UCSD-AML1 (cell line): Measurements from ENCODE around the gene GDA.

Experiments used
- DNase-seq: peaks from one replicate; lab custom pipeline; 2025; ENCODE audit not compliant: unreplicated experiment; lab: John Stamatoyannopoulos, UW

The GDA gene

DNA sequence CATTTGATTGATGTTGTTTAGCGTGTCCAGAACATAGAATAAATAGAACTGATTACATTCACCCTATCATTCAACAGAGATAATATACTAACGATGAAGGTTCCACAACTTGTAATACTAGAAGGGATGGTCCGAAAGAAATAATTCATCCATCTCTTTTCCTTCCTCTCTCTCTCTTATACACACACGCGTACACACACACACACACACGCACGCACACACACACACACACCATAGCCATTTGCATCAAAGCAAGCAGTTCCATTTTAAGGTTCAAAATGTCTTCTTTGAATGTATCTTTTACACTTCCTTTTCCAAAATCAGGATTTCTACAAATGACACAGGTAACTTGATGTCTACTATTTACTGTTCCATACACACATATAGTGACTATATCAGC, 887 bp downstream of the GDA start:
- DNase-seq: no peak

DNA sequence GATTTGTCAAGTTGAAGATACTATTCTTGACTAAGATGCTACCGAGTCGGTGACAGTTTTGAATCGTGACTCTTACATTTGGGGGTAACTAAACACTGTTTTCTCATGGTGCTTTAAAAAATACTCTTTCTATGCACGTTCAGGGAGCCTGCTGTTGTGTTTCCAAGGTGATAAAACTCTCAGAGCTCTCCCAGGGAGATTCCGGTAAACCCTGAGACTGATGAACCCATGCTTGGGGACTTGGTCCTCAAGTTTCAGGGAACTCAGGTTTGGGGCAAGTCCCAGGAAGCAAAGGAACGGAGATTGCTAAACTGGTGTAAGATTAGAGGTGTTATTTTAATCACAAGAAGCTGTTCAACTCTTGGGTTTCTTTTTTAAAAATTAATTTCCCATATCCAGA, 1.4 kb downstream of the GDA start:
- DNase-seq: no peak

DNA sequence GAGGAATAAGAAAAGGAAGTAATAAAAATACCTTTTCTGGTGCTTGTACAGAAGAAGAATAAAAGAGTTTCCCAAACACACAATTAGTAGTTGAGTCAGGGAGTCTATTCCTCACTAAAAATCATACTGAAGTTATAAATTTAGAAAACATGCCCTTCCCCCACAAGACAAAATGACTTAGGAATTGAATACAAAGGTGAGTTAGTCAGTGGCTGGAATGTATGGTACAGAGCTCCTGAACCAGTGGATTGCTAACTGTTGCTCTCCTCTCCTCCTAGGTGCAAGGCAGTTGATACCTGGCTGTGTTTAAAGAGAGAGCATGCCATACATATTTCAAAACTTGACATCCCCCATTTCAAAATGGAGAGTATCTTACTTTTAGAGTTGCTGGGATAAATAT, 1.9 kb downstream of the GDA start:
- no peak for DNase-seq

DNA sequence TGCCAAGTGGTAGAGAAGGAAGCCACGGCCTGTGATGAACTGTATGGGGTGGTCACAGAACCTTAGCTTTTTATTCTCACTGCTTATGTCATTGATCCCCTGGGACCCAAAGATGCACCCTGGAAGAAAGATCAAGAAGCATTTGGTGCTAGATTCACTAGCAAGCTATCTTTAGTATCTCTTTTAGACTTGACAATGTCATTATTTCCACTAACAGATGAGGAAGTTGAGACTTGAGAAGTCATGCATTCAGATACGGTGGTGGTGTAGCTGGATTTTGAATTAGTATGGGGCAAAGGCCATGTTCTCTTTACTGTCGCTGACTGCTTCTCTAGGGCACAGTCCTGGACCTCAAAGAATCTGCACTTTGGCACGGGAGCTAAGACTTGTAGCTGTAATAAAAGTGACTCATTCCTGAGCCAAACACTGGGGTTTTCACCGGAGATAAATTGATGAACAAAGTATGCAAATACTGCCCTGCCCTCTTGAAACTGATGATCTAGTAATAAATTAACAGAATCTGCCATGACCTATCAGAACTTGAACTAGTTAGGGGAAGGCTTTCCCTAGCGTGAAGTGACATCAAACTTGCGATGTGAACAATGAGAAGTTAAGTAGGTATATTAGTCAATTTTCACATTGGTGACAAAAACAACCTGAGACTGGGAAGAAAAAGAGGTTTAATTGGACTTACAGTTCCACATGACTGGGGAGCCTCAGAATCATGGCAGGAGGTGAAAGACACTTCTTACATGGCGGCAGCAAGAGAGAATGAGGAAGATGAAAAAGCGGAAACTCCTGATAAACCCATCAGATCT, 5.4 kb downstream of the GDA start:
- no peak for DNase-seq

DNA sequence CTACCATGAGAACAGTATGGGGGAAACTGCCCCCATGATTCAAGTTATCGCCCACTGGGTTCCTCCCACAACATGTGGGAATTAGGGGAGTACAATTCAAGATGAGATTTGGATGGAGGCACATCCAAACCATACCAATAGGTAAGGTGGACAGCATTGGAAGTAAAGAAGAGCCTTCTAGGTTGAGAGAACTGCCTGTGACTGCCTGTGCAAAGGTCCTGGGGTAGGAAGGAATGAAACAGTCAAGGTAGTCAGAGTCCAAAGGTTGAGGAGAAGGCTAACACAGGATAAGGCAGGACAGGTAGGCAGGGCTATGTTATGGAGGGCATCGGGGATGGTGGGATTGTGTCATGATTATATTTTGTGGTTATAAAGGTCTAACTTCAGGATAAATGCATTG, 6.1 kb downstream of the GDA start:
- no peak for DNase-seq

DNA sequence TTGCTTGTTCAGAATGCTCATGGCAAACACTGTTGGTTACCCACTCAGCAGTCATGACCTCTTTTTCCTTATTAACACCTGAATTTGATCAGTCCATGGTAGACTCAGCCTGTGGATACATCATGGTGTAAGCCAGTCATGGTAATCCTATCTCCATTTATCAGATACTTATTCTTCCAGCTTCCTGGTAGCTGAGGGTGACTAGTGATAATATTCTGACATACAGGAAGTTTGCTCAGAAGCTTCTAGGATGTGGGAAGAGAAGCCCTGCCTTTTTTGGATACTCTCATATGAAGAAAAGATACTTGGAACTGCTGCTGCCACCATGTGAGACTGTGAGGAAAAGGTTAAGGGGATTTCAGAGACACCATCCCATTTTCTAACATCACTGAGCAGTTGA, 7.3 kb downstream of the GDA start:
- DNase-seq: no peak

DNA sequence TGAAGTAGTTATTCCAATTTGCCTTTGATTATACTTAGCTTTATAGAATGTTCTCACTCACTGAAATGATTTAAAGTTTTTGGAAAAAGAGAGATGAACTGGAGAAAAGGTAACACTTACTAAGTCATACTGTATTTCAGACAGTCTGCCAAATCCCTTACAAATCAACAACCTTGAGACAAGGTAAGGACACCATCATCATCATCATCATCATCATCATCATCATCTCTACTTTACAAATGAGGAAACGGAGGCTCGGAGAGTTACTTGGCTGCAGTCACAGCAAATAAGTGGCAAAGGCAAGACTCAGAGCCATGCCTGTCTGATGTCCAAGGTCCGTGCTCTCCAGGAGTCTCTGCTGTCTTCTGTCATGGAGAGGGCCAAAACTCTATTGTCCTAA, 9.4 kb downstream of the GDA start:
- DNase-seq: no peak

DNA sequence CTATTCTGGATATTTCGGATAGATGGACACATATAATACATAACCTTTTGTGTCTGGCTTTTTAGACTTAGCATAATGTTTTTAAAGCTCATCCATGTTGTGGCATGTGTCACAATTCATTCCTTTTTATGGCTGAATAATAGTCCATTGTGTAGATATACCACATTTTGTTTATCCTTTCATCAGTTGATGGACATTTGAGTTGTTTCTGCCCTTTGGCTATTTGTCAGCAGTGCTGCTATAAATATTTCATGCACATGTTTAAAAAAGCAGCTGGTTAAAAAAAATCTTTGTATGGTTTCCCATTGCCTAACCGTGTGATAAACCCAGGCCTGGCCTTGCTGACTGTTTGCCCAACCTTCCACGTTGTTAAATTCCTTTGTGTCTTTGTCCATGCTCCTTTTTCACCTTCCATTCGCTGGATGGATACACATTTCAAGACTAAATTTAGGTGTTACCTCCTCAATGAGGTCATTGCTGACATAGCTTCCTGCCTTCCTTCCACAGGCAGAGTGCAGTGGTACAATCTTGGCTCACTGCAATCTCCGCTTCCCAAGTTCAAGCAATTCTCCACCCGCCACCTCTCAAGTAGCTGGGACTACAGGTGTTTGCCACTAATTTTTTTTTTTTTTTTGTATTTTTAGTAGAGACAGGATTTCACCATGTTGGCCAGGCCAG, 11.3 kb downstream of the GDA start:
- DNase-seq: no peak

DNA sequence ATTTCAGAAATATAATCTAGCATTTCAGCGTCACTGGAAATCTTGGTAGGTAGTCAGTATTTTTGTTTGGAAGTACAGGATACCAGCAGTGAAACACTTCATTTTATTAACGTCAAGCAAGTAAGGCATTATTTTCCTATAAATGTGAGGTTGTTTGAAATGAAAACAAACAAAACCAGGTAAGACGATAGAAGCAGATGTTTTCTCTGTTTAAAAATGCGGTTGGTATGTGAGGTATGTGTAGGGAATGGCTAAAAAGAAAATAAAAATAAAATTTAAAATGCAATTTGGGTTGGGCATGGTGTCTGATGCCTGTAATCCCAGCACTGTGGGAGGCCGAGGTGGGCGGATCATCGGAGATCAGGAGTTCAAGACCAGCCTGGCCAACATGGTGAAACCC, 16.1 kb downstream of the GDA start:
- DNase-seq: no peak

DNA sequence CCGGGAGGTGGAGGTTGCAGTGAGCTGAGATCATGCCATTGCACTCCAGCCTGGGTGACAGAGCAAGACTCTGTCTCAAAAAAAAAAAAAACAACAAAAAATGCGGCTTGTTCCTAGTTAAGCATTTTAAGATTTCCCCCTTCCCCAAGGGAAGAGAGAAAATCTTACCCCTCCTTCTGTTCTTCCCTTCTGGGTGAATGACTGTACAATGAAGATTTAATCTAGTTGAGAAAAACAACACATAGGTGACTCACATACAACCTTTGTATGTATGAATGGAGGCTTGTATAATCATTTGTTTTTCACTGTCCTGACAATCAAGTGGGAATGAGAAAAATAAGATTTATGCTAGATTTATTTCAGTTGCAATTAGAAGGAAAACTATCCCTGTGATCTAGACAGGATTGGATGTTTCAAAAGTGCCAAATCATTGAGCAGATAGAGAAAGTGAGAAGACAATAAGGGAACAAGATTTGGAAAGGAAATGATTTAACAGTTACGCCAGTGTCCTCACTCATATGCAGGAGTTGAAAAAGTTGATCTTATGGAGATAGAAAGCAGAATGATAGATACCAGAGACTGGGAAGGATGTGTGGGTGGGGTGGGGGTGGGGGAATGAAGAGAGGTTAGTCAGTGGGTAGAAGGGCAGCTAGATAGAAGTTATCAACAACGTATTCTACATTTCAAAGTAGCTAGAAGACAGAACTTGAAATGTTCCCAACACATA, 16.7 kb downstream of the GDA start:
- no peak for DNase-seq

DNA sequence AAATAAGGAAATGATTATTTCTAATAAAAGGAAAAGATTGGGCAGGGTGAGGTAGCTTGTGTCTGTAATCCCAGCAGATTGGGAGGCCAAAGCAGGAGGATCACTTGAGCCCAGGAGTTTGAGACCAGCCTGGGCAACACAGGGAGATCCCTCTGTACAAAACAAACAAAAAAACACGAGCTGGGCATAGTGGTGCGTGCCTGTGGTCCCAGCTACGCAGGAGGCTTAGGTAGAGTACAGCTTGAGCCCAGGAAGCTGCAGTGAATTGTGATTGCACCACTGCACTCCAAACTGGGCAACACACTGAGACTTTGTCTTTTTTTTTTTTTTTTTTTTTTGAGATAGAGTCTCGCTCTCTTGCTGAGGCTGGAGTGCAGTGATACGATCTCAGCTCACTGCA, 18.8 kb downstream of the GDA start:
- no peak for DNase-seq

DNA sequence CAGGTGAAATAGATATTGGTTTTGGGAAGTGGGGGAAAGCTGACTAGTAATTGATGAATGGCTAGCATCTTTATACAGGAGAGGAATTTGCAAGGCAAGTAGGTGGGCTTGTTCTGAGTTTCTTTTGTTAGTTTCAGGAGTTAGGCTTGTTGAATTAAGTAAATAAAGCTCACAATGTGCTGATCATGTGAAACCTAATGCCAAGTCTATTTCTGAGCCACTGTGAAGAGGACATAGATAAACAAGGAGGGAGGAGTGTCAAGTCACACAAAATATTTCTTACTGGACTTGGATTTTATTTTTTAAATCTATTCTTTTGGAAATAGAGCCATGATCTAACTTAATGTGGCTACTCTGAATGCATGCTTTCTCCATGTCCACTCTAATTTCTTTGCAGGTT, 19.9 kb downstream of the GDA start:
- no peak for DNase-seq

DNA sequence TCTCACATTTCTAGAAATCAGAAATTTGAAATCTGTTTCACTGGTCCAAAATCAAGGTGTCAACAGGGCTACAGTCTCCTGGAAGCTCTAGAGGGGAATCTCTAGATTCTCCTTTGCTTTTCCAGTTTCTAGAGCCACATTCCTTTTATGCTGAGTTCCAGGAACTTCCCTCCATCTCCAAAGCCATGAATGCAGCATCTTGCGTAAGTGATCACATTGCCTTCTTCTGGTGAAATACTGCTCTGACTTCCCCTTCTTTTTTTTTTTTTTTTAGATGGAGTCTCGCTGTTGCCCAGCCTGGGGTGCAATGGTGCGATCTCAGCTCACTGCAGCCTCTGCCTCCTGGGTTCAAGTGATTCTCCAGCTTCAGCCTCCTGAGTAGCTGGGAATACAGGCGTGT, 23.8 kb downstream of the GDA start:
- DNase-seq: no peak

DNA sequence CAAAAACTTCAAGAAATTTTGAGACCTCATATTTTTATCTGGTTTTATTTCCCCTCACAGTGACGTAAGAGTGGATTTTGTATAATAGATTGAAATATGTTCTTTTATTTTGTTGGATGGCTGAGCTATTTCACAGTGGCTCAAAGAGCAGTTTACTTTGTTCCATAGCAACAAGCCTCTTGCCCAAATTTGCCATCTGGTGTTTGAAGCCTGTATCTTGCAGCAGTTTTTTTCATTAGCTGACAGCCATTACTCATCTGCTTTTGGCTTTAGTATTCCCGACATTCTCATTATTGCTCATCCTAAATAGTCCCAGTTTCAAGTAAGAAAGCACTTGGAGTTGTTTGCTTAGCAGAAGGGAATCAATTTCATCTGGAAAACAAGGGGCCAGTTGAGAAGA, 36.3 kb downstream of the GDA start:
- no peak for DNase-seq

DNA sequence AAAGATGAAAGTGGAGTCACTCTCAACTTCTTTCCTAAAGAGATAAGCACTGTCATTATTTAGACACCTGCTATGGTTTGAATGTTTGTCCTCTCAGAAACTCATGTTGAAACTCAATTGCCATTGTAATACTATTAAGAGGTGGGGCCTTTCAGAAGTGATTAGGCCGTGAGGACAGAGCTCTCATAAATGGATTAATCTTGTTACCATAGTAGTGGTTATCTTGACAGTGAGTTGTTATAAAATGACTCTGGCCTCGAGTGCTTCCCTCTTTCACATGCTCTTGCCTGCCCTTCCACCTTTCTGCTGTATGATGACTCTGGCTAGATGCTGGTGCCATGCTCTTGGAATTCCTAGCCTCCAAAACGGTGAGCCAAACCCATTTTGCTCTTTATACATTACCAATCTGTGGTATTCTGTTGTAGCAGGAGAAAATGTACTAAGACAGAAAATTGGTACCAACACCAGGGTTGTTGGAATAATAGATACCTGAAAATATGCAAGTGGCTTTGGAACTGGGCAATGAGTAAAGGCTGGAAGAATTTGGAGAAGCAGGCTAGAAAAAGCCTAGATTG, 38.0 kb downstream of the GDA start:
- no peak for DNase-seq

DNA sequence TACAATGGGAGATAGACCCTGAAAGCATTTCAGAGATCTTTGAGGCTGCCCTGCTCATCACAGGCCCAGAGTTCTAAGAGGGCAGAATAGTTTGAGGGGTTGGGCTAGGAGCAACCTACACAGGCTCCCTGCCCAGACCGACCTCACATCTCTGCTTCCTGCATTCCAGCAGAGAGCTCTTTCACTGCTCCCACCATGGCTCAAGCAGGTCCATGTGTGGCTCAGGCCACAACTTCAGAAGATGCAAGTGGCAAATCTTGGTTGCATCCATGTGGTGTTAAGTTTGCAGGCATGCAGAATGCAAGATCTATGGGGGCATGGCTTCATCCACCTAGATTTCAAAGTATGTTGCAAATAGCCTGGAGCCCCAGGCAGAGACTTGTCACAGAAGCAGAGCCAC, 39.0 kb downstream of the GDA start:
- DNase-seq: no peak

DNA sequence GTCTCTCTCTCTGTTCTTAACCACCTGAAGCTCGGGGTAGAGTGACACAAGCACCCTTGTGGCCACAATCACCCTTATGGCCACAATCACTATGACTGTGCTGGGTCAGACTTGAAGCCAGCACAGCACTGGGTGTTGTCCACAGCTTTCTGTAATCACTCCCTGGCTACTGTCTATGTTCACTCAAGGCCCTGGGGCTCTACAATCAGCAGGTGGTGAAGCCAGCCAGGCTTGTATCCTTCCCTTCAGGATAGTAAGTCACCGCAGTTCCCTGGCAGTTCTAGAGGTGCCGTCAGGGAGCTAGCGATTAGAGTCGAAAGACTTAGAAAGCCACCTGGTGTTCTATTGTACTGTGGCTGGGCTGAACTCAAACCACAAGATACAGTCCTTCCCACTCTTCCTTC, 44.2 kb downstream of the GDA start:
- DNase-seq: no peak

DNA sequence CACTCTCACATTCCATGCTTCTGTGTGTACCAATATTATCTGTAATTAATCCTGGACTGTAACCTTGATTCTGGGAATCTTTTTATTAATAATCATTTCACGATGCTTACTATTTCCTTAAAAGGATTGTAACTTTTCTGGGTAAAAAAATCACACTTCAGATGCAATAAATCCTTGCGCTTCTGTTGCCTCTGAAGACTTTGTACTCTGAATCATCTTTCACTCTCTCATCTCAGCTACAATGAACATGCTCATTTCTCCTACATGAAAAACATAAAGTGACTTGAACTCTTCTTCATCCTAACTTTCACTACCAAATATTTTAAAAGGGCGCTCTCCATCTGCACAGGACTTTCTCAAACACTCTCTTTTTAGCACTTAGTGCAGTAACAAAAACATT, 50.0 kb downstream of the GDA start:
- no peak for DNase-seq

DNA sequence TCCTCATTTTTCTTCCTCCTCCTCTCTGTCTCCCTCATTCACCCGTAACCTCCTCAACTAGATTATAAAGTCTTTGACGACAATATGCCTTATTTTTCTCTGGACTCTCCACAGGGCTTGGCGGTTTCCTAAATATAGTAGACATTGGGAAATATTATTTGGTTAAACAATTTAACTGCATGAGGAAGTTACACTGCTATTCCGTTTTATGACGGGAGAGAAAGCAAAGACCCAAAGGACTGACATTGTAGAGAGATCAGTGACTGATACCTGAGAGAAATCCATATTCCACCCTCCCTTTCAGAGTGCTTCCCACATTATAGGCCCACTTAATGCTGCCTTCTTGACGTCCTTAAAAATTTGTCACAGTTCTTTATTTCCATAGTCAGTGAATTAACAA, 51.2 kb downstream of the GDA start:
- no peak for DNase-seq

DNA sequence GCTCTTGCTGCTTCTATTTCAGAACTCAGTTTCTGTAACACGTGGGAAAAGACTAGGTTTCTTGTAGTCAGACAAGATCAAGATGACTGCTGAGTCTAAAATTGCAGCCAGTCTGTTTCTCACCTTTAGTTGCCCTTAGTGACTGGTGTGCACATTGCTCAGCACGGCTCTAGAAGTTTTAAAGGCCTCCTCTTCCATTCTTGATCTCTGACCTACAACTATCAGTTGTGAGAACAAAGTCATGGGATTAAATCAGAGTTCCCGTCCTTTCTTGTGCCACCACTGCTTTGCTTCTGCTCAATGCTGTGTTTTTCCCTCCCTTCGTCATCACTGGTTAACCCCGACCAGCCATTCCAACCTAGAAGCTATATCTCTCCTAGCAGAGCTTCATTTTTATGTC, 52.8 kb downstream of the GDA start:
- DNase-seq: no peak

DNA sequence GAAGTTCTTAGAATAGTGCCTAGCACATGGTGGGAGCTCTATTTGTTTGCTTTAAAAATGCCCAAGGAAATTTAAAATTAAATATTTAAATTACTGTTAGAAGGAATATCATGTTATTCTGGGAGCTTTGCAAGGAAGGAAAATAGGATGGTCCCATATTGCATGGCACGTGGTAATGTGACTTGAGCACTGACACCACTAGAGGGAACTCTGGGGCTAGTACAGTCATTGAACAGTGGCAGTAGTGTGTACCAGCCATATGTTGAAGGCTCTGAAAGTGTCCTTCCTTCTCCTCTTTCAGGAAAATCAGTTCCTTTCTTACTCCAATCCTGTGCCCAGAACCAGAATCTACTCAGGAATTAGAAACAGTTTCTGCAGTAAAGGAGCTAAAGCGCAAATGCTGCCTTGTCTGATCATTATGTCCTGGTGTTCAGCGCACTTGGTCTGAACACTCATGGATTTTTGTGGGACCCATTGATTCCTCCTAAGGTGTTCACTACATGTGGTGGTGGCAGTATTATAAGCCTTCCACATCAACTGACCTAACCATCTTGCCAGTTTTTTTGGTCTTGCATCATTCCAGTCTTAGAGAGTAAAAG, 54.1 kb downstream of the GDA start:
- no peak for DNase-seq

DNA sequence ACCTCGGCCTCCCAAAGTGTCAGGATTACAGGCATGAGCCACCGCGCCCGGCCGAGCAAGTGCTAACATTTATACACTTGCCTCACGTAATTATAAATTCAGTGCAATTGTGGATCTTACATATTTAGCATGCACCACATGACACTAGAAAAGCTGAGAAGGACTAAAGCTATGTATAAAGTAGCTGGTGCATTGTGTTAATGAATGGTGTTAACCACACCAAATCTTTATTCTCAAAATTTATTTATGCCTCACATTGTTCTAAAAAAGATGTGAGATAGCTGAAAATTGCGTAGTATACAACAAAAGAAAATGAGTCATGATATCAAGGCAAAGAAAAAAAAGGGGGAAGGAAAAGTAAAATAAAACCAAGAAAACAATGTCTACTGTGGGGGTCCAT, 54.8 kb downstream of the GDA start:
- no peak for DNase-seq
